COLO668 (cell line): ENCODE measurements around the gene RPL27.
"Not testable (repeated sequence)": the region's sequence is repeated elsewhere in the genome, so short reads cannot be mapped to it uniquely, and the experiment has no call there.

ENCODE experiments used
- DNase-seq: peaks from one replicate; lab custom pipeline; 2025; ENCODE audit not compliant: unreplicated experiment; lab: John Stamatoyannopoulos, UW

Gene RPL27

GRCh38 chr17:42997984-42998938, at the start of gene RPL27:
TSS of gene RPL27 (plus strand) at chr17:42998419. CDS start at chr17:42998751, 332 bp downstream.
- DNase-seq, result peak; percentile 95

- DNase-seq, result no peak
These were observed 48.0 kb upstream of the RPL27 start for GRCh38 chr17:42950044-42950783.

- DNase-seq, result no peak
These were observed 44.5 kb upstream of the RPL27 start for GRCh38 chr17:42953669-42954068.

GRCh38 chr17:42964161-42964932, 33.9 kb upstream of the RPL27 start, which contains the start of gene AARSD1:
TSS of gene AARSD1 (minus strand) at chr17:42964454. CDS start at chr17:42964440, 14 bp downstream.
- peak; percentile 87 for DNase-seq

GRCh38 chr17:42967925-42968324, 30.3 kb upstream of the RPL27 start:
- DNase-seq, result no peak

GRCh38 chr17:42969001-42969581, 29.1 kb upstream of the RPL27 start:
- DNase-seq, result no peak

- no peak for DNase-seq
These were observed 26.6 kb upstream of the RPL27 start for GRCh38 chr17:42971589-42971988.

GRCh38 chr17:42973323-42973722, 24.9 kb upstream of the RPL27 start:
- not testable (repeated sequence) for DNase-seq

- no peak for DNase-seq
These were observed 23.0 kb upstream of the RPL27 start for GRCh38 chr17:42975265-42975664.

- DNase-seq, result not testable (repeated sequence)
These were observed 22.5 kb upstream of the RPL27 start for GRCh38 chr17:42975701-42976100.

- peak; percentile 53 for DNase-seq
These were observed 18.5 kb upstream of the RPL27 start, which contains the start of gene PTGES3L for GRCh38 chr17:42979511-42980273. TSS of gene PTGES3L (minus strand) at chr17:42980080. CDS start at chr17:42980053, 27 bp downstream.

GRCh38 chr17:42980274-42980765, 17.9 kb upstream of the RPL27 start, which contains the start of gene RUNDC1:
TSS of gene RUNDC1 (plus strand) at chr17:42980565. CDS start at chr17:42980577, 12 bp downstream.
- peak; percentile 92 for DNase-seq

- DNase-seq, result peak; percentile 68
These were observed 17.3 kb upstream of the RPL27 start for GRCh38 chr17:42980766-42981397.

GRCh38 chr17:42982266-42982665, 16.0 kb upstream of the RPL27 start:
- no peak for DNase-seq

- no peak for DNase-seq
These were observed 13.0 kb upstream of the RPL27 start for GRCh38 chr17:42985225-42985624.

- no peak for DNase-seq
These were observed 9.1 kb upstream of the RPL27 start for GRCh38 chr17:42989141-42989540.

- no peak for DNase-seq
These were observed 8.2 kb upstream of the RPL27 start for GRCh38 chr17:42989726-42990652.

GRCh38 chr17:42991471-42991870, 6.7 kb upstream of the RPL27 start:
- DNase-seq, result no peak
